Endodermal cell (in vitro differentiated cells): ENCODE data around the gene CEBPB. TPM values are rescaled to one million over a fixed set of nuclear protein-coding genes. Genes with fewer than 3 reads are reported as not detected.

Experiments used
- DNase-seq: peaks from one replicate; pipeline ENCODE4 v3.0.0-alpha.2; 2017
- H3K27ac ChIP-seq: 2 replicates; pipeline ENCODE4 v1.5.1; 2013; ENCODE audit warnings: mild to moderate bottlenecking, low read depth, low read length, moderate library complexity
- H3K27me3 ChIP-seq: 2 replicates; pipeline ENCODE4 v1.6.1; 2013; ENCODE audit warnings: mild to moderate bottlenecking, low read length, moderate library complexity; ENCODE audit not compliant: insufficient read depth, control insufficient read depth, poor library complexity, severe bottlenecking
- H3K36me3 ChIP-seq: 2 replicates; pipeline ENCODE4 v1.7.0; 2013; ENCODE audit warnings: mild to moderate bottlenecking, low read length, moderate library complexity; ENCODE audit not compliant: control insufficient read depth, insufficient read depth
- H3K4me1 ChIP-seq: one replicate; pipeline ENCODE4 v1.7.0; 2013; ENCODE audit warnings: low read length; ENCODE audit not compliant: control insufficient read depth, insufficient read depth
- H3K4me3 ChIP-seq: 2 replicates; pipeline ENCODE4 v1.5.1; 2013; ENCODE audit warnings: mild to moderate bottlenecking, low read length, moderate library complexity
- H3K9ac ChIP-seq: 2 replicates; pipeline ENCODE4 v1.6.1; 2013; ENCODE audit warnings: mild to moderate bottlenecking, low read length, moderate library complexity; ENCODE audit not compliant: poor library complexity, severe bottlenecking; ENCODE audit errors: extremely low read depth
- H3K9me3 ChIP-seq: 2 replicates; pipeline ENCODE4 v1.6.1; 2013; ENCODE audit warnings: mild to moderate bottlenecking, low read length, moderate library complexity; ENCODE audit not compliant: control insufficient read depth
- H3K27ac Mint-ChIP-seq: 2 replicates; pipeline ENCODE4 v1.8.0; 2020; ENCODE audit warnings: mixed read lengths
- H3K27me3 Mint-ChIP-seq: 2 replicates; pipeline ENCODE4 v1.8.0; 2021; ENCODE audit warnings: mild to moderate bottlenecking, mixed read lengths; ENCODE audit not compliant: insufficient read depth
- H3K36me3 Mint-ChIP-seq: 2 replicates; pipeline ENCODE4 v1.8.0; 2020; ENCODE audit warnings: low read depth, mixed read lengths
- H3K4me1 Mint-ChIP-seq: 2 replicates; pipeline ENCODE4 v1.8.0; 2020; ENCODE audit warnings: mixed read lengths
- H3K4me3 Mint-ChIP-seq: 2 replicates; pipeline ENCODE4 v1.8.0; 2020; ENCODE audit warnings: mild to moderate bottlenecking, moderate library complexity, mixed read lengths
- H3K9me3 Mint-ChIP-seq: 2 replicates; pipeline ENCODE4 v1.8.0; 2020; ENCODE audit warnings: mild to moderate bottlenecking, mixed read lengths
- WGBS, 2 experiments: methylation state at CpG; one replicate each; pipeline versions ENCODE4 v1.1.5 to v1.1.7; 2013; ENCODE audit warnings: missing lambda C conversion rate in 2 of 2, mixed read lengths in 1 of 2; ENCODE audit not compliant: insufficient coverage in 1 of 2, insufficient read length in 1 of 2; 5-methylcytosine and 5-hydroxymethylcytosine counted together
- total RNA-seq, 2 donors: library from RNA; stranded (reverse); fragmentation: NEBNext Ultra II Directional in 1 of 2; extraction: Animal tissue kit (Norgen Biotek cat#: 25700) in 1 of 2; gene quantifications; 2 replicates in 1 of 2; 3 replicates in 1 of 2; pipeline ENCODE4 v1.2.1, GENCODE V29; 2021
- TF ChIP-seq, protein P1 (sequence below): fragments of 200-600 bp; sonication (generic); conservative IDR thresholded peaks from 2 replicates; pipeline ENCODE4 v1.5.0; 2021; ENCODE audit warnings: antibody characterized with exemption, mild to moderate bottlenecking

Gene CEBPB
- total RNA-seq, 2 donors from 2014 or later, result 14.9 to 15.1 TPM

DNA sequence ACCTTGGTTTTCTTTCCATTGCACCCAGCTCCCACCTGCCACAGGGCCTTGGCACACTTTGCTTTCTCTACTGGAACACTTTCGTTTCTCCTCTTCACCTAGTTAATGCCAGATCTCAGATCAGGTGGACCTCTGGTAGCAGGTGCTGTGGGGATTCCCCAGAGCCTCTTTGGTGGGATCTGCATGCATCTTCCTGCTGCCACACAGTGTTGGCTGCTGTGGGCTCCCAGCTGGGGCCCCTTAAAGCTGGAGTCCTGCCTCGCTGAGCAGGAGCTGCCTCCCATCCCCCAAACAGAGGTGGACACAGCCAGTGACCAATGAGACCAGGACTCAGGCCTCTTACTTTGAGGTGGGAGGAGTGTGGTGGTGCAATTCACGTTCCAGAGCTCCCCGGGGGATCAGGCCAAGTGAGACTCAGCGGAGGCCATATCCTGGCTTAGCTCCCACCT lies 28.4 kb downstream of the CEBPB start:
- peaks cover 3% of the 10 kb centered on the region for H3K9me3 Mint-ChIP-seq
- DNase-seq, result peak; percentile 49
- Histone ChIP-seq H3K4me3 (no peak overlapping the region), H3K9ac (no peak overlapping the region), H3K9me3 (no peaks in the 10 kb centered on the region), H3K36me3 (no peaks in the 10 kb centered on the region), H3K4me1 (peaks cover 12% of the 10 kb centered on the region), H3K27ac (no peak overlapping the region), H3K27me3 (no peaks in the 10 kb centered on the region)
- no peaks in the 10 kb centered on the region for H3K27me3 Mint-ChIP-seq
- 85 to 91% methylated on average over 1 to 5 of the region's 5 CpGs for WGBS, 2 experiments
- H3K4me1 Mint-ChIP-seq, result peaks cover 23% of the 10 kb centered on the region
- no peak overlapping the region for H3K27ac Mint-ChIP-seq
- TF ChIP-seq, protein P1, sequence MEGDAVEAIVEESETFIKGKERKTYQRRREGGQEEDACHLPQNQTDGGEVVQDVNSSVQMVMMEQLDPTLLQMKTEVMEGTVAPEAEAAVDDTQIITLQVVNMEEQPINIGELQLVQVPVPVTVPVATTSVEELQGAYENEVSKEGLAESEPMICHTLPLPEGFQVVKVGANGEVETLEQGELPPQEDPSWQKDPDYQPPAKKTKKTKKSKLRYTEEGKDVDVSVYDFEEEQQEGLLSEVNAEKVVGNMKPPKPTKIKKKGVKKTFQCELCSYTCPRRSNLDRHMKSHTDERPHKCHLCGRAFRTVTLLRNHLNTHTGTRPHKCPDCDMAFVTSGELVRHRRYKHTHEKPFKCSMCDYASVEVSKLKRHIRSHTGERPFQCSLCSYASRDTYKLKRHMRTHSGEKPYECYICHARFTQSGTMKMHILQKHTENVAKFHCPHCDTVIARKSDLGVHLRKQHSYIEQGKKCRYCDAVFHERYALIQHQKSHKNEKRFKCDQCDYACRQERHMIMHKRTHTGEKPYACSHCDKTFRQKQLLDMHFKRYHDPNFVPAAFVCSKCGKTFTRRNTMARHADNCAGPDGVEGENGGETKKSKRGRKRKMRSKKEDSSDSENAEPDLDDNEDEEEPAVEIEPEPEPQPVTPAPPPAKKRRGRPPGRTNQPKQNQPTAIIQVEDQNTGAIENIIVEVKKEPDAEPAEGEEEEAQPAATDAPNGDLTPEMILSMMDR, result no peak
- H3K36me3 Mint-ChIP-seq, result no peaks in the 10 kb centered on the region
- H3K4me3 Mint-ChIP-seq, result no peak overlapping the region

DNA sequence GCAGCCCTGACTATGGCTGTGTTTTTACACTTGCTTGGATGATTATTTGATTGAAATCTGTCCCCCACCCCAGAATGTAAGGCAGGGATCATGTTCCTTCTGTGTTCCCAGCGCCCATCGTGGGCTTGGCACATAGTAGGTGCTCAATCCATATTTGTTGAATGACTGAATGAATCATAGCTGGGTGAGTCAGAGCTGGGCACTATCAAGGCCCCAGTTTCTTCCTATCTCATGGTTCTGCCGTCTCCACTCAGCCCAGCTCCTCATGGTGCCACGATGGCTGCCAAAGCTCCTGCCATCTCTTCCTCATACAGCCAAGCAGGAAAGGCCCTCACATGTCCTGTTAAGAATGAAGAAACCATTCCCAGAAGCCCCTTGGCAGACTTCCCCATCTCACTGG lies 29.0 kb downstream of the CEBPB start:
- no peak overlapping the region for H3K9ac ChIP-seq
- Mint-ChIP-seq H3K27me3 (no peaks in the 10 kb centered on the region), H3K27ac (no peak overlapping the region), H3K9me3 (peaks cover 3% of the 10 kb centered on the region), H3K4me3 (no peak overlapping the region), H3K4me1 (peaks cover 23% of the 10 kb centered on the region), H3K36me3 (no peaks in the 10 kb centered on the region)
- DNase-seq, result no peak
- H3K27me3 ChIP-seq, result no peaks in the 10 kb centered on the region
- no peak overlapping the region for H3K27ac ChIP-seq
- TF ChIP-seq, protein P1, result no peak
- 69% methylated on average over 4 of the region's 4 CpGs; no CpG with 5 or more reads in 1 of the 2 experiments for WGBS, 2 experiments
- no peak overlapping the region for H3K4me3 ChIP-seq
- no peaks in the 10 kb centered on the region for H3K36me3 ChIP-seq
- H3K4me1 ChIP-seq, result peaks cover 12% of the 10 kb centered on the region
- H3K9me3 ChIP-seq, result no peaks in the 10 kb centered on the region

DNA sequence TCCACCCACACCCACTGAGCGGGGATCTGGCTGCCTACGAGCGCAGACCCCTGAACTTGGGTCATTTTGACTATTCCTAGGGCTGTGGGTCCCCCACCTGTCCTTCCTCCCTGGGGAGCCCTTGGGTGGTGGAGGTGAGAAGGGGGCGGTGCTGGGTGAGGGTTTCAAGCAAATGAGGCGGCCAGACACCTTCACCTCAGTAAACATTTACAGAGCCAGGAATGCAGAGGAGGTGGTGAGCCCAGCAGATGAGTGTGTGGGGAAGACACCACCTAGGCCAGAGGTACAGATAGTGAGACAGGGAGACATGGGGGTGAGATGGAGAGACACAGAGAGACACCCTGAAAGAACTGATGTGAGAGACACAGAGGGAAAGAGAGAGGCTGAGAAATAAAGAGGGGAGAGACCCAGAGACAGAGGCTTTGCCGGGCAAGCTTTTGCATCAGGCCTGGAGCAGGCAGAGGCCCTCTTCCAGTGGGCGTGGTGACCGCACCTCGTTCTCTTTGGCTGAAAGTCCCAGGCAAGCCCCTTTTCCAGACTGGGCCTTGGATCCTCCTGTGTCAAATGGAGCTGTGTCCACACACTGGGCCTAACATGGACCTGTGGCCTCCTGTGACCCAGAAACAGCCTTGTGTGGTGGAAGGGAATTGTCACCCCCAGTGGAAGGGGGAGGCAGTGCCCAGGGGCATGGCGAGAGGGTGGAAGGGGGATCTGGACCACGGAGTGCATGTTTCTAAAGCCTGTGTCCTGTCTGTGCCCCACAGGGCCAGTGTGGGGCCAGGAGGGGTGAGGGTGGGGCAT lies 29.7 kb downstream of the CEBPB start:
- Histone ChIP-seq H3K9me3 (no peaks in the 10 kb centered on the region), H3K4me3 (no peak overlapping the region), H3K36me3 (no peaks in the 10 kb centered on the region), H3K27ac (no peak overlapping the region), H3K4me1 (peaks cover 8% of the 10 kb centered on the region), H3K27me3 (no peaks in the 10 kb centered on the region), H3K9ac (no peak overlapping the region)
- H3K27me3 Mint-ChIP-seq, result no peaks in the 10 kb centered on the region
- H3K4me3 Mint-ChIP-seq, result no peak overlapping the region
- TF ChIP-seq, protein P1, result no peak
- no peaks in the 10 kb centered on the region for H3K36me3 Mint-ChIP-seq
- WGBS, 2 experiments, result 94 to 98% methylated on average over 4 to 9 of the region's 11 CpGs
- peak; percentile 47 for DNase-seq
- H3K9me3 Mint-ChIP-seq, result peaks cover 3% of the 10 kb centered on the region
- H3K27ac Mint-ChIP-seq, result peak overlapping the region; percentile 32
- H3K4me1 Mint-ChIP-seq, result peaks cover 19% of the 10 kb centered on the region
